Activated CD8-positive, alpha-beta T cell treated with anti-CD3 and anti-CD28 coated beads for 36 hours (primary cell): Measurements from ENCODE around the gene LRTM2. TPM values are rescaled to one million over a fixed set of nuclear protein-coding genes. Genes with fewer than 3 reads are reported as not detected.

Experiments used
- ATAC-seq: fragments of 200-7000 bp; cut with Tn5 transposase; one replicate; pipeline ENCODE4 v1.10.0; 2021; ENCODE audit warnings: mild to moderate bottlenecking, moderate library complexity
- CTCF ChIA-PET: fragments of 350-600 bp; sonication (Branson Sonifier 250); formaldehyde crosslinking; loops from one replicate; lab custom pipeline; 2021; ENCODE audit warnings: antibody characterized with exemption; lab: Charles Lee
- POLR2A ChIA-PET: fragments of 350-600 bp; sonication (Branson Sonifier 250); formaldehyde crosslinking; loops from one replicate; lab custom pipeline; 2021; ENCODE audit warnings: antibody characterized with exemption; lab: Charles Lee
- DNase-seq: peaks from one replicate; pipeline ENCODE4 v3.0.0-alpha.2; 2020
- H3K27ac Mint-ChIP-seq: one replicate; pipeline ENCODE4 v1.8.0; 2021; ENCODE audit warnings: mild to moderate bottlenecking, mixed read lengths
- H3K27me3 Mint-ChIP-seq: one replicate; pipeline ENCODE4 v1.8.0; 2021; ENCODE audit warnings: mixed read lengths
- H3K36me3 Mint-ChIP-seq: one replicate; pipeline ENCODE4 v1.8.0; 2021; ENCODE audit warnings: low read depth, mixed read lengths
- H3K4me1 Mint-ChIP-seq: one replicate; pipeline ENCODE4 v1.8.0; 2021; ENCODE audit warnings: low read depth, mixed read lengths
- H3K4me3 Mint-ChIP-seq: one replicate; pipeline ENCODE4 v1.8.0; 2021; ENCODE audit warnings: mild to moderate bottlenecking, moderate library complexity, mixed read lengths
- H3K9me3 Mint-ChIP-seq: one replicate; pipeline ENCODE4 v1.8.0; 2021; ENCODE audit warnings: mixed read lengths
- CTCF ChIP-seq: fragments of 200-600 bp; IDR thresholded peaks from one replicate; pipeline ENCODE4 v1.8.0; 2022; ENCODE audit warnings: antibody characterized with exemption, mild to moderate bottlenecking
- intact Hi-C: fragments of 100-400 bp; cut with micrococcal nuclease; formaldehyde crosslinking; loops from one replicate; pipeline ENCODE4 v1.10.0; 2022
- total RNA-seq, 2 experiments: library from RNA; stranded (reverse); gene quantifications; one replicate each; pipeline ENCODE4 v1.2.3, GENCODE V29; 2021

LRTM2 gene
- total RNA-seq, 2 experiments from 2014 or later = not detected

DNA sequence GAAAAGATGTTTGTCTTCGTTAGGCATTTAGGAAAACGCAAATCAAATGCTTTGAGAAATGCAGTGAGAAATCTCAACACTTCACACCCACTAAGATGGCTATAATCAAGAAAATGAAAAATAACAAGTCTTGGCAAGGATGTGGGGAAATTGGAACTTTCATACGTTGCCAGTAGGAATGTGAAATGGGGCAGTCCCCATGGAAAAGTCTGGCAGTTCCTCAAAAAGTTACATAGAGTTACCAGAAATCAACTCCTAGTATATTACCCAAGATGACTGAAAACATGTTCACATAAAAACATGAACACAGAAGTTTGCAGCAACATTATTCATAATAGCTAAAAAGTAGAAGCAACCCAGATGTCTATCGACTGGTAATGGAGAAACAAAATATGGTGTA is 41.5 kb upstream of the LRTM2 start:
- Mint-ChIP-seq H3K9me3 (no peaks in the 10 kb centered on the region), H3K27ac (no peak overlapping the region), H3K4me3 (no peak overlapping the region), H3K4me1 (peaks cover 7% of the 10 kb centered on the region), H3K27me3 (no peaks in the 10 kb centered on the region), H3K36me3 (peaks cover 8% of the 10 kb centered on the region)
- TF ChIP-seq CTCF = no peak
- ChIA-PET POLR2A (no interaction called here), CTCF (interaction anchor here (3.3 kb wide), 1 partner anchor 12 kb away, joined by 19 read pairs; no protein-coding TSS in a partner anchor)
- intact Hi-C loops = no loop called here
- no peak for DNase-seq
- no peak for ATAC-seq

DNA sequence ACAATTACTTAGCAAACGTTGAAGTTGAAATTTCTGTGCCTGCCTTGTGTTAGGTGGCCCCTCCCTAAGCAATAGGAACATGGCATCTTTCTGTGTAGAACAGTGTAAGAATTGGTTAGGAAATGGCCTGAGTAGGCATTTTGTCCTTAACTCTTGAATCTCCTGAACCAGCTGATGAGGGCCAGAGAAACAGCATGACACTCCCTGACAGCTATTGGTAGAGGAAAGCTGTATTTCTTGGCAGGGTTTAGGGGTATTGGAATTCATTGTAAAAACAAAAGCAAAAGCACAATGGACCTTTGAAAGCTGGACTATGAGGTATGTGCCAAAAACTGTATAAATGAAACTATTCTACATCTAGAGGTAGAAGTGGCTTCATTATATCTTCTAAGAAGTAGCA is 40.6 kb upstream of the LRTM2 start:
- POLR2A ChIA-PET = no interaction called here
- H3K4me3 Mint-ChIP-seq = no peak overlapping the region
- ATAC-seq (no peak), DNase-seq (no peak)
- CTCF ChIA-PET = interaction anchor here (3.3 kb wide), 1 partner anchor 12 kb away, joined by 19 read pairs; no protein-coding TSS in a partner anchor
- no peaks in the 10 kb centered on the region for H3K9me3 Mint-ChIP-seq
- no peak overlapping the region for H3K27ac Mint-ChIP-seq
- no peak for TF ChIP-seq CTCF
- H3K36me3 Mint-ChIP-seq = peaks cover 11% of the 10 kb centered on the region
- intact Hi-C loops = no loop called here
- no peaks in the 10 kb centered on the region for H3K27me3 Mint-ChIP-seq
- H3K4me1 Mint-ChIP-seq = peaks cover 7% of the 10 kb centered on the region

- Mint-ChIP-seq H3K9me3 (no peaks in the 10 kb centered on the region), H3K27ac (no peak overlapping the region), H3K36me3 (peaks cover 14% of the 10 kb centered on the region), H3K4me1 (no peaks in the 10 kb centered on the region), H3K27me3 (no peaks in the 10 kb centered on the region), H3K4me3 (no peak overlapping the region)
- ATAC-seq (no peak), DNase-seq (no peak)
- no peak for TF ChIP-seq CTCF
- intact Hi-C loops = no loop called here
- ChIA-PET CTCF (interaction anchor here (0.7 to 16.4 kb wide), 3 partner anchors 9 to 147 kb away, joined by 3 to 456 read pairs (median 15); no protein-coding TSS in a partner anchor), POLR2A (no interaction called here)
Observed at GRCh38 chr12:1781772-1782171, 38.6 kb upstream of the LRTM2 start.

DNA sequence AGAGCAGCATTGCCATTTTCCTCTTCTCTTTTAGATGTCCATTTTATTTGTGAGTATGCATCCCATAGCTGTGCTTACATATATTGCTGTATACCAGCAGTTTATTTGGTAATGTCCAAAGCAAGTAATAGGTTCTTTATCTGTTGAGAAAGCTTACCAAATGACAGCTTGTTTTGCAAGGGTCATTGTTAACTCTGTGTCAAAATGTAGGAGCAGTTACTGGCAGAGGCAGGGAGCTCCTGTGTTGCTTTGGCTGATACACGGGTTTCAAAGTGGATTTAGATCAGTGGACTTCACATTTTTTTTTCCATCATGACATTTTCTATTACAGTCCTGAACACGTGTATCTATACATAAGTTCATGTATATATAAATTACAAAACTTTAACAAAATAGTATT is 38.1 kb upstream of the LRTM2 start:
- no peak overlapping the region for H3K4me3 Mint-ChIP-seq
- no peaks in the 10 kb centered on the region for H3K4me1 Mint-ChIP-seq
- H3K36me3 Mint-ChIP-seq = peaks cover 14% of the 10 kb centered on the region
- no peak overlapping the region for H3K27ac Mint-ChIP-seq
- intact Hi-C loops = no loop called here
- no peaks in the 10 kb centered on the region for H3K9me3 Mint-ChIP-seq
- H3K27me3 Mint-ChIP-seq = no peaks in the 10 kb centered on the region
- TF ChIP-seq CTCF = no peak
- ATAC-seq = no peak
- POLR2A ChIA-PET = no interaction called here
- CTCF ChIA-PET = interaction anchor here (0.7 to 16.4 kb wide), 4 partner anchors 9 to 158 kb away, joined by 3 to 456 read pairs (median 9); no protein-coding TSS in a partner anchor
- DNase-seq = no peak

GRCh38 chr12:1787714-1788113 is 32.7 kb upstream of the LRTM2 start:
- peaks cover 7% of the 10 kb centered on the region for H3K36me3 Mint-ChIP-seq
- peaks cover 21% of the 10 kb centered on the region for H3K4me1 Mint-ChIP-seq
- intact Hi-C loops = no loop called here
- H3K27me3 Mint-ChIP-seq = no peaks in the 10 kb centered on the region
- CTCF ChIA-PET = interaction anchor here (1.3 to 16.4 kb wide), 4 partner anchors 17 to 155 kb away, joined by 4 to 456 read pairs (median 70); partner anchors contain the start of gene WNT5B
- POLR2A ChIA-PET = interaction anchor here (1.0 kb wide), 1 partner anchor 132 kb away, joined by 3 read pairs; no protein-coding TSS in a partner anchor
- no peak for TF ChIP-seq CTCF
- no peak overlapping the region for H3K4me3 Mint-ChIP-seq
- no peaks in the 10 kb centered on the region for H3K9me3 Mint-ChIP-seq
- no peak for ATAC-seq
- DNase-seq = no peak
- no peak overlapping the region for H3K27ac Mint-ChIP-seq
